Brain pericyte (primary cell): ENCODE results near the gene FAIM2.
"Not testable (repeated sequence)": the region's sequence is repeated elsewhere in the genome, so short reads cannot be mapped to it uniquely, and the experiment has no call there.

Source experiments
- DNase-seq: peaks from one replicate; pipeline ENCODE4 v3.0.0-alpha.2; 2012; ENCODE audit warnings: low read depth, low spot score

The FAIM2 gene

GRCh38 chr12:49864798-49865090, 39.0 kb downstream of the FAIM2 start:
- DNase-seq, result no peak

- no peak for DNase-seq
Measured at GRCh38 chr12:49863946-49864797, 39.5 kb downstream of the FAIM2 start.

- DNase-seq, result not testable (repeated sequence)
Measured at GRCh38 chr12:49860921-49861320, 42.8 kb downstream of the FAIM2 start.

- not testable (repeated sequence) for DNase-seq
Measured at GRCh38 chr12:49855890-49856289, 47.8 kb downstream of the FAIM2 start.

- no peak for DNase-seq
Measured at GRCh38 chr12:49854976-49855375, 48.7 kb downstream of the FAIM2 start.

DNA sequence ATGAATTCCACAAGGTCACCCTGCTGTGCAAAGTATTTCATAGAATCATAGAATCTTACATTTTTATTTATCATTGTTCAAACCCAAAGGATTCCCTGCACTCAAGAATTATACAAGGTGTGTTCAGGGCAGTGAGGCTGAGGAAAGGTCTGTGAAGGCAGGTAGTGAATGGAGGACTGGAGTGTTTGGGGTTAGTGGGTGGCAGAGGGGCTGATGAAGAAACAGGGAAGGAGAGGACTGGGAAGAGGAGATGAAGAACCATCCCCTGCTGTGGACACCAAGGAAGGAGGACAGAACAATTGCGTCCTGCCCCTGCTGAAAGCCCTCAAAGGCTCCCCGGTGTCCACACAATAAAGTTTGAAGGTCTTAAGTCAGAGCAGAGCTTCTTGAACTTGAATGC, 50.0 kb downstream of the FAIM2 start:
- no peak for DNase-seq

GRCh38 chr12:49847161-49847560, 56.5 kb downstream of the FAIM2 start:
- no peak for DNase-seq

DNA sequence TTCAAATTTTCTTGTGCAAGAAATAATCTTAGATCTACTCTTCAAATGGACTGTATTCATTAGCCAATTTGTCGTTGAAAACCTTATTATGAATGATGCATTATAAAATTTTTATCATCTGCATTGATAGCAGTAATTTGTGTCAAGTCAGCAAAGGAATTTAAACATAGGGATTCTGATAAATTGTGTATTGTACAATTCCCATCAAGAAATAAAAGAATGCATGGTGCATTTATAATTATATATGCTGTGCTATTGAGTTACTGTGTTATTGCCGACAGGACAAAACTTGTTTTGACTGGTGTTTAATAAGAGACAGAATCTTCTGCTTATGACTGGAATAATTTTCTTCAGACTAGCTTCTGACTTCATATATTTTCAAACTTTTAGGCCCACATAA, 57.7 kb downstream of the FAIM2 start:
- no peak for DNase-seq

DNA sequence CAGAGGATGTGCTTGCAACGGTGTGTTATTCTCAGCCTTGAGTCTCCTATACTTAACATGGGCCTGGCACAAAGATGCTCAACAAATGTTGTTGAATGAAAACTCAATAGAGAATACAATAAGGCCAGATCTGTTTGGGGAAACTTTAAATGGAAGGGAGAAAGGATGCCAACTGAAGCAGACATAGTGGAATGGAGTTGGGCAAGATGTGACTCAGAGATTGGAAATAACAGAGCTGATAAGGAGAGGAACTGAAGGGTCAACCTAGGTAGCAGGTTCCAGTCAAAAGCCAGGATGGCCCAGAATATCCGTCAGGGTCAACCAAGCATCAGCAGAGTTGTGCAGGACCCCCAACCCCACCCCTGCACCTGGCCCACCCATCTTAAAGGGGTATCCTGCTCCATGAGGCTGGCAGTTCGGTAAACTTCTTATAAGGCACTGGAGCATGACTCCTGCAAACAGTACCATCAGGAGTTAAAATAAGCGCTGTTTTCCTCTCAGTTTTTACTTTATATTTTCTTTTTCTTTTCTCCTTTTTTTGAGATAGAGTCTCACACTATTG, 59.7 kb downstream of the FAIM2 start:
- DNase-seq, result no peak

DNA sequence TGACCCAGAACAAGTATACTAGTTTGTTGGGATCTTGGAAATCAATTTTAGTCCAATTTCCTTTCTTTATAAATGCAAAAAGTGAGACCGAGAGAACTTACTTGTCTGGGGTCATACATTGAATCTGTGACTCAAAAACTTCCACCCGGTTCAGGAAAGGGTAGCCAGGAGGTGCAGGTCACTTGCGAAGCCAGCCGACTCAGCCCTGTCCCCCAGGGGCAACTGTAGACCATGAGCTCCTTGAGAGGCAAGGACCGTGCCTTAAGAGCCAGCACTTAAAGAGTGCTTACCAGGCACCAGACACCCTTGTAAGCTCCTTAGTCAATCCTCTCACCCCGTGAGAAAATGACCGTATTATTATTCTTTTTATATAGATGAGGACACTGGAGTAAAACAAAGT, 60.3 kb downstream of the FAIM2 start:
- DNase-seq, result no peak

GRCh38 chr12:49842519-49843352, 61.0 kb downstream of the FAIM2 start, which contains the start of gene BCDIN3D:
Gene BCDIN3D, minus strand, starts transcription at chr12:49843106. Its CDS starts 19 bp downstream, at chr12:49843087.
- peak; percentile 58 for DNase-seq

- no peak for DNase-seq
Measured at GRCh38 chr12:49838973-49839633, 64.6 kb downstream of the FAIM2 start.

- DNase-seq, result no peak
Measured at GRCh38 chr12:49832836-49833421, 70.8 kb downstream of the FAIM2 start.

DNA sequence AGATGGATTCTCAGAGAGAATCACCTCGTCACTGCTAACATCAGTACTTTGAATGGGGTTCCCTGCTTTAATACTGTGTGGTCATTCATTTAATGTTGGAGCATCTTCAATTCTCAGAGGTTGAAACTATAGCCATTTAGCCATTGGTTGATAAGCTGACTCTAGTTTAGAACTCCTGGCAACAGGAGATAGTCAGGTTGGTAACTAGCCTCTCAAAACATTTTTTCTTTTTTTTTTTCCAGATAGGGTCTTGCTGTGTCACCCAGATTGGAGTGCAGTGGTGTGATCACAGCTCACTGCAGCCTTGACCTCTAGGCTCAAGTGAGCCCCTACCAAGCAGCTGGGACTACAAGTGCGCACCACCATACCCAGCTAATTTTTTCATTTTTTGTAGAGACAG, 72.0 kb downstream of the FAIM2 start:
- DNase-seq, result no peak

DNA sequence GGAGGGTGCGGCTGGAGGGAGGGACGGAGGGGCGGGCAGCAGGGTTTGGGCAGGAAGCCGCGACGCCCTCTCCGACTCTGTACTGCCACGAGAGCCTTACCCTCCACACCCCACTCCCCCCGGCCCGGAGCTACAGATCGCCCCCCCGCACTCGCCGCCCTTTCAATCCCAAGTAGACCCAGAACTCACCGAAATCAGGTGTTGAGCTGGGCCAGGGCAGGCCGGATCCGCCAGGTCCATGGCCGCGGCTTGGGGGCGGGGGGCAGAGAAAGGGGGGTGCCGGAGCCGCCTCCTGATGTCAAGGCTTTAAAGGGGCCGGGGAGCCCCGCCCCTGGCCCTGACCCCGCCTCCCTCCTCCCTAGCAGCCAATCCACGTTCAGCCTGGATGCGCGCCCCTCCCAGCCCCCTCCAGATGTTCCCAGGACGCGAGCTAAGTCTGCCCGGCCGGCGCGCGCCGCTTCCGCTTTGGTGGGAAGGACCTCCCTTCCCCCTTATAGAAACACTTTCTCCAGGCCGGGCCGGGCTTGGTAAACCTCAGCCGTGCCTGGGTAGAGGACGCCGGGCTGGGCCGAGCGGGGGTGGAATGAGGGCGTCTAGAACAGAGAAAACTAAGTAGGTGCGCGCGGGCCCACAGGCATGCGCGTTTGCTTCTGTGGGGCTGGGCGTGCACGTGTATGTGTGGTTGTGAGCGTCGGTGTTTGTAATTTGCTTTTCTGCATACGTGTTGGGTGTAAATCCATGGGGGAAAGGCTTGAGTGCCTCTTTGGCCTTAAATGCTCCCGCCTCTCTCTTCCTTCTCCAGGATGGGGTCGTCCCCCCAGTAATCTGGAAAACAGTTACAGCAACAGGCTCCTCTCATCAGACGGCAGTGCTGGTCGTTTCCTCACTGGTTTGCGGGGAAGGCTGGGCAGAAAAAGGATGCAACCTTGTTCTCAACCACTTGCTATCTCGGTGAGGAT, 75.3 kb downstream of the FAIM2 start, which contains the start of gene NCKAP5L:
NCKAP5L (minus strand) TSS at position 281 of the 959 bp plus-strand sequence. CDS start 24,369 bp downstream, outside the sequence.
- DNase-seq, result peak; percentile 82

- no peak for DNase-seq
Measured at GRCh38 chr12:49827401-49828099, 76.2 kb downstream of the FAIM2 start.

DNA sequence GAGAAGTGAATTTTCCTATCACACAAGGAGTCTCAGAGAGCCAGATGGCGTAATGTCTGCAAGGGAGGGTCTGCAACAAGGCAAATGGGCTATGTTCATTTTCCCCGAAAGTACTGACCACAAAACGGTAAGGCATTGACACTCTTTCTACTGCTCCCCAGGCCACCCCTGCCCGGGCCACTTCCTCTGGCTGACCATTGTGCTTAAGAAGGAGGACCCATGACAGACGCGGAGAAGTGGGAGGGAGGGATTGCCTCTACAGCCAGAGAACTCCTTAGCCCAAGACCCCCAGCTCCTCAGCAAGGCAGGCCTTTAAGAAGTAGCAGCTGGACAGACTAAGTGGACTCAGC, 76.7 kb downstream of the FAIM2 start:
- no peak for DNase-seq

DNA sequence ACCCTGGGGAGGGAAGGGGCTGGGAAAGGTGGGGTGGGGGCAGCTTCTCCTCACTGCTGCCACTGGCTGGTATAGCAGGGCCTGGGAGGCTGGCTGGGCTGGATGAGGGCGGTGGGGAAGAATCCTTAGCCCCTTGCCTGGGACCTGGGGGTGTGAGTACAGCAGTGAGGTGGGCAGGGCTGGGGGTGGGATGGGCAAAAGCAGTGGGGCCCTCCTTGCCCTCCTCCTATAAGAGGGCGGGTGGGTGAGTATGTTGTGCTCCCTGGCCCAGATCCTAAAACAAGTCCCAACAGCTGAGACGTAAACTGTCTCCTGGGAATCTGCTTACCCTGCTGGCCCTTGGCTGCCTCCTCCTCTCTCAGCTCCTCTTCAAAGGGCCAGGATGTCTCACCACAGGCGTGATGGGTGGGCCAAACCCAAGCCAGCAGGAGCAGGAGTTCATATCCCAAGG, 77.7 kb downstream of the FAIM2 start:
- DNase-seq, result no peak

- no peak for DNase-seq
Measured at GRCh38 chr12:49825360-49825970, 78.2 kb downstream of the FAIM2 start.
